Measurements from ENCODE around the gene PLD2.

The PLD2 gene

DNA sequence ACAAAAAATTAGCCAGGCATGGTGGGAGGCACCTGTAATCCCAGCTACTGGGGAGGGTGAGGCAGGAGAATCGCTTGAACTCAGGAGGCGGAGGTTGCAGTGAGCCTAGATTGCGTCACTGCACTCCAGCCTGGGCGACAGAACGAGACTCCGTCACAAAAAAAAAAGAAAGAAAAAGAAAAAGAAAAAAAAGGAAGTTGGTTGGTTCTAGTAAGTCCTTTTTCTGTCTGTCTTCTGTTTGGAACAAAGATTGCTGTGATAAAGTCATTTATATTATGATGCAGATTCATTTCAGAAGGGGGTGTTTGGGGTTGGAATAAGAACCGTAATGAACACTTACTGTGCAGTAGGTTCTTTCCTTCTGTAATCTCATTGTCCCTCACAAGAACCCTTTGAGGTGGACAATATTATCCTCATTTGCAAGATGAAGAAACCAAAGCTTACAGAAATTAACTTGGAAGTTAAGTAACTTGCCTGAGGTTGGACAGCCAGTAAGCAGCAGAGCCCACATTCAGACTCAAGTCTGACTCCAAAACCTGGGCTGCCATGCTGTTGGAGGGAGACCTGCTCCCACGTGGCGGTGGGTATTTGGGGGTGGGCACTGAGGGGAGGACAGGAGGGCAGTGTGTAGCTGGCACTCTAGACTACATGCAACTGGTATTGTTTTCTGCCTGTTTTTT lies 36.5 kb downstream of the PLD2 start:
- ChIA-PET POLR2A (ENCODE audit: low non-redundant PET) (no interaction called here), CTCF (no interaction called here)
- DNase-seq (ENCODE audit: low spot score), result no peak
- TF ChIP-seq CTCF (conservative IDR thresholded peaks at IDR 0.05; ENCODE audit: low read depth), result no peak
- H3K27ac ChIP-seq, result peak overlapping the region; percentile 49

DNA sequence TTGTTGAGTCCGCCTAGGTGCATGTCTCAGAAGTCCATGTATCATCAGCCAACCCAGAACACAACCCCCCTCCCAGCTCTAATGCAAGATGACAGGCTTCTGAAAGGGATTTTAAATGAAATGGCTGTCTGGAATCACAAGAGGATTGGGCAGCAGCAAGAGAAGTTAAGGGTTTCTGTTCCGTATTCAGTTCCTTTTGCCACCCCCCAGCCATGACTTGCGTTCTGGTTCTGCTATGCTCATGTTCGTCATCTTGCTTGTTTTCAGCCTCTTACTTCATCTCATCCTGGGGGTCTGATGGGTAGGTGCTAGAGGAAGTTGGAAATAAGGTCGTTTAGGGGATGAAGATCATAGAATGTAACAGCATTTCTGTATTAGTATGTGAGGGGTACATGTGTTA lies 38.2 kb downstream of the PLD2 start:
- POLR2A ChIA-PET (ENCODE audit: low non-redundant PET), result no interaction called here
- CTCF ChIA-PET, result interaction anchor here (0.5 kb wide), 1 partner anchor 8 kb away, joined by 3 read pairs; no protein-coding TSS in a partner anchor
- no peak for DNase-seq (ENCODE audit: low spot score)
- TF ChIP-seq CTCF (conservative IDR thresholded peaks at IDR 0.05; ENCODE audit: low read depth), result no peak
- peak overlapping the region; percentile 71 for H3K27ac ChIP-seq

DNA sequence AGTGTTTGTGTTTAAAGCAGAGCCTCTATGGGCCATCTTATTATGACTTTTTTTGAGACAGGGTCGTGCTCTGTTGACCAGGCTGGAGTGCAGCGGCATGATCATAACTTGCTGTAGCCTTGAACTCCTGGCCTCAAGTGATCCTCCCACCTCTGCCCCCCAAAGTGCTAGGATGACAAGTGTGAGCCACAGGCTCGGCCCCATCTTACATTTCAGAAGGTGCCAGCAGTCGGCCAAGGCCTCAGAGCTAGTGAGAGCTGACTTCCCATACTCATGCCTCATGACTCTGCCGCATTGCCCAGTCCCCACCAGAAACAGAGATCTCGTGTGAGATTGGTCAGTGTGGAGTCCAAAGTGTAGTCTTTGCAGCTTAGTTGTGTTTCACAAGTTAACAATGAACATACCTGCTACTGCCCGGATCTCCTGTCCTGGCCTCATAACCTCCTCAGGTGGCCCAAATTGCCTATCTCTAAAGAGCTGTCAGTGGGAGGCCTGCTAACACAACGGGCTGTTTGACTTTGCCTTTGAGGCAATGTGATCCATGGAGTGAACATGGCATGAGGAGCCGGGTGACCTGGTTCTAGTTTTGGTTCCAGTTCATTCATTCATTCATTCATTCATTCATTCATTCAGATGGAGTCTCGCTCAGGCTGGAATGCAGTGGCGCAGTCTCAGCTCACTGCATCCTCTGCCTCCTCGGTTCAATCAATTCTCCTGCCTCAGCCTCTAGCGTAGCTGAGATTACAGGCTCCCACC lies 39.9 kb downstream of the PLD2 start:
- peak overlapping the region; percentile 99 for H3K27ac ChIP-seq
- ChIA-PET POLR2A (ENCODE audit: low non-redundant PET) (no interaction called here), CTCF (interaction anchor here (0.6 kb wide), 1 partner anchor 56 kb away, joined by 3 read pairs; the partner anchor contains the start of gene CHRNE)
- no peak for TF ChIP-seq CTCF (conservative IDR thresholded peaks at IDR 0.05; ENCODE audit: low read depth)
- no peak for DNase-seq (ENCODE audit: low spot score)

- CTCF ChIA-PET, result interaction anchor here (0.6 kb wide), 1 partner anchor 196 kb away, joined by 3 read pairs; no protein-coding TSS in a partner anchor
- no peak for TF ChIP-seq CTCF (conservative IDR thresholded peaks at IDR 0.05; ENCODE audit: low read depth)
- peak overlapping the region; percentile 99 for H3K27ac ChIP-seq
- POLR2A ChIA-PET (ENCODE audit: low non-redundant PET), result interaction anchor here (0.6 kb wide), 2 partner anchors 10 to 23 kb away, joined by 3 read pairs; no protein-coding TSS in a partner anchor
- DNase-seq (ENCODE audit: low spot score), result peak; percentile 84
These were observed 42.1 kb downstream of the PLD2 start for GRCh38 chr17:4849011-4849536.

DNA sequence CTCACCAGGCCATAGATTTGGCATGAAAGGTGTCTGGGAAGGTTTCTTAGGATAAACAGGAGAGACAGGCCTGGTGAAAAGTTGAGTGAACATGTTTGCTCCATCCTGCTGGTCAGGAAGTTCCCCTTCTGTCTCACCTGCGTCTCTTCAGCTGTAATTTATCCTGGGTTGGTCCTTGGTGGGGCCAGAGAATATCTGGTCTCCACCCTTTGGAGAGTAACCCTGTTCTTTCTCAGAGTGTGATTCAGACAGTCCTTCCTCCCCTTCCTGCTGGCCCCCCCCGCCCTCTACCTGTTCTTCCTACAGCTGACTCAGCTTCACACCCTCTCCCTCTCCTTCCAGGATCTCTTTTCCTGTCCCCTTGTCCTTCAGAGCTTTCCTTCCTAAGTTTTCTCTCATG lies 43.3 kb downstream of the PLD2 start:
- TF ChIP-seq CTCF (conservative IDR thresholded peaks at IDR 0.05; ENCODE audit: low read depth), result no peak
- ChIA-PET POLR2A (ENCODE audit: low non-redundant PET) (interaction anchor here (0.6 kb wide), 1 partner anchor 60 kb away, joined by 6 read pairs; no protein-coding TSS in a partner anchor), CTCF (interaction anchor here (0.6 to 0.8 kb wide), 3 partner anchors 28 to 140 kb away, joined by 3 to 4 read pairs (median 3); no protein-coding TSS in a partner anchor)
- peak overlapping the region; percentile 99 for H3K27ac ChIP-seq
- DNase-seq (ENCODE audit: low spot score), result peak; percentile 88

DNA sequence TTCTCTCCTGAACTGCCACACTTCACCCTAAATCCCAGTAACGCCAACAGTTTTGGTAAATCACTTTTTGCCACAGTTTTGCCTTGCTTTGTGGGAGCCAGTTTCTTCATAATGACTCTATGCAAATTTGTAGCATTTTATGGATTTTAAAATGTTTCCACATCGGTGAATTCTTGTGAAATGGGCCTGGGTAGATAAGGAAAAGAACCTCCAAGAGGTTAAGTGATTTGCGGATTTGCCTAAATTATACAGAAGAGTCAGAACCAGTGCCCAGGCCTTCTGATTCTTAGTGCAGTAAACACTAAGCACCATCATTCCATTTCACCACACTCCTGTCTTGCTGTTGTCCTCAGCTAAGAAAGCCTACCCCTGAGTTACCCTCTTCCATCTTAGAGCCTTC lies 44.1 kb downstream of the PLD2 start:
- POLR2A ChIA-PET (ENCODE audit: low non-redundant PET), result no interaction called here
- H3K27ac ChIP-seq, result peak overlapping the region; percentile 99
- TF ChIP-seq CTCF (conservative IDR thresholded peaks at IDR 0.05; ENCODE audit: low read depth), result no peak
- no peak for DNase-seq (ENCODE audit: low spot score)
- CTCF ChIA-PET, result interaction anchor here (0.8 kb wide), 1 partner anchor 61 kb away, joined by 3 read pairs; no protein-coding TSS in a partner anchor
